Measurements from ENCODE around the gene ZNF697.

DNA sequence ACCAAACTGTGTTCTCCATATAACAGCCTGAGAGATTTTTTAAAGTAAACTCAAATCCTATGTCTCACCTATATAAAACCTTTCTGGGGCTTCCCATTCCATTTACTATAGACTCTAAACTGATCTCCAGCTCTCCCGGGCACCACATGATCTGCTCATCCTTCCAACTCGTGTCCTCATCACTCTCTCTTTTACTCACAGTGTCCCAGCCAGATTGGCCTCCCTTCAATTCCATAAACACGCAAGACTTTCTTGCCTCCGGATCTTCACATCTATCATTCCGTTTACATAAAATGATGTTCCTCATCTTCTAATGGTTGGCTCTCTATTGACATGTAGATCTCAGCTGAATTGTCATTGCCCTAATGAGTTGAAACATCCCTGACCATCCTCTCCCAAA, 59.4 kb downstream of the ZNF697 start:
- TF ChIP-seq, protein P1, sequence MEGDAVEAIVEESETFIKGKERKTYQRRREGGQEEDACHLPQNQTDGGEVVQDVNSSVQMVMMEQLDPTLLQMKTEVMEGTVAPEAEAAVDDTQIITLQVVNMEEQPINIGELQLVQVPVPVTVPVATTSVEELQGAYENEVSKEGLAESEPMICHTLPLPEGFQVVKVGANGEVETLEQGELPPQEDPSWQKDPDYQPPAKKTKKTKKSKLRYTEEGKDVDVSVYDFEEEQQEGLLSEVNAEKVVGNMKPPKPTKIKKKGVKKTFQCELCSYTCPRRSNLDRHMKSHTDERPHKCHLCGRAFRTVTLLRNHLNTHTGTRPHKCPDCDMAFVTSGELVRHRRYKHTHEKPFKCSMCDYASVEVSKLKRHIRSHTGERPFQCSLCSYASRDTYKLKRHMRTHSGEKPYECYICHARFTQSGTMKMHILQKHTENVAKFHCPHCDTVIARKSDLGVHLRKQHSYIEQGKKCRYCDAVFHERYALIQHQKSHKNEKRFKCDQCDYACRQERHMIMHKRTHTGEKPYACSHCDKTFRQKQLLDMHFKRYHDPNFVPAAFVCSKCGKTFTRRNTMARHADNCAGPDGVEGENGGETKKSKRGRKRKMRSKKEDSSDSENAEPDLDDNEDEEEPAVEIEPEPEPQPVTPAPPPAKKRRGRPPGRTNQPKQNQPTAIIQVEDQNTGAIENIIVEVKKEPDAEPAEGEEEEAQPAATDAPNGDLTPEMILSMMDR (IDR thresholded peaks at IDR 0.05), result no peak
- no peak for TF ChIP-seq POLR2A (IDR thresholded peaks at IDR 0.05)
